Stimulated activated CD4-positive, alpha-beta T cell treated with anti-CD3 and anti-CD28 coated beads, Interleukin-12 subunit alpha, Interleukin-12 subunit beta, amount 100 ng/mL, for 4 hours (primary cell): ENCODE measurements around the gene NDRG4.
A peak's percentile ranks its signal among the peaks of the same experiment; 100 is the strongest.
"Not testable (repeated sequence)": the region's sequence is repeated elsewhere in the genome, so short reads cannot be mapped to it uniquely, and the experiment has no call there.

Experiments
- DNase-seq: peaks from one replicate; pipeline ENCODE4 v3.0.0-alpha.2; 2020

NDRG4 gene

GRCh38 chr16:58466396-58466795 is 33.5 kb upstream of the NDRG4 start:
- no peak for DNase-seq

- no peak for DNase-seq
These were observed 32.0 kb upstream of the NDRG4 start for GRCh38 chr16:58467905-58468304.

GRCh38 chr16:58471209-58471975 is 28.6 kb upstream of the NDRG4 start:
- no peak for DNase-seq

GRCh38 chr16:58472266-58472665 is 27.7 kb upstream of the NDRG4 start:
- DNase-seq: no peak

GRCh38 chr16:58472827-58473226 is 27.1 kb upstream of the NDRG4 start:
- DNase-seq: no peak

- DNase-seq: no peak
These were observed 25.6 kb upstream of the NDRG4 start for GRCh38 chr16:58474296-58474695.

- no peak for DNase-seq
These were observed 24.8 kb upstream of the NDRG4 start for GRCh38 chr16:58475091-58475619.

- no peak for DNase-seq
These were observed 23.2 kb upstream of the NDRG4 start for GRCh38 chr16:58476791-58477190.

- DNase-seq: no peak
These were observed 21.5 kb upstream of the NDRG4 start for GRCh38 chr16:58478427-58478826.

GRCh38 chr16:58481226-58481869 is 18.6 kb upstream of the NDRG4 start:
- no peak for DNase-seq

- DNase-seq: no peak
These were observed 18.0 kb upstream of the NDRG4 start for GRCh38 chr16:58481931-58482330.

GRCh38 chr16:58485184-58485887 is 14.6 kb upstream of the NDRG4 start:
- no peak for DNase-seq

- peak; percentile 73 for DNase-seq
These were observed 12.2 kb upstream of the NDRG4 start for GRCh38 chr16:58487566-58488351.

- no peak for DNase-seq
These were observed 11.4 kb upstream of the NDRG4 start for GRCh38 chr16:58488531-58488930.

- DNase-seq: no peak
These were observed 9.9 kb upstream of the NDRG4 start for GRCh38 chr16:58490065-58490464.

GRCh38 chr16:58490539-58490938 is 9.4 kb upstream of the NDRG4 start:
- DNase-seq: not testable (repeated sequence)

GRCh38 chr16:58492066-58492465 is 7.9 kb upstream of the NDRG4 start:
- DNase-seq: no peak

GRCh38 chr16:58492735-58493134 is 7.2 kb upstream of the NDRG4 start:
- DNase-seq: no peak

- no peak for DNase-seq
These were observed 6.0 kb upstream of the NDRG4 start for GRCh38 chr16:58493756-58494431.

- DNase-seq: peak; percentile 40
These were observed 4.9 kb upstream of the NDRG4 start for GRCh38 chr16:58494981-58495520.

GRCh38 chr16:58495521-58496331 is 4.2 kb upstream of the NDRG4 start:
- DNase-seq: no peak
